GM23338 (cell line): Measurements from ENCODE around the gene GNAO1. TPM values are rescaled to one million over a fixed set of nuclear protein-coding genes. Genes with fewer than 3 reads are reported as not detected.

ENCODE experiments used
- ATAC-seq: fragments of 200-7000 bp; cut with Tn5 transposase; 3 replicates; pipeline ENCODE4 v1.9.1; 2020
- DNase-seq: peaks from one replicate; pipeline ENCODE4 v3.0.0-alpha.2; 2015; ENCODE audit warnings: low spot score
- H2AFZ ChIP-seq: fragments of 200-600 bp; sonication (generic); 2 replicates; pipeline ENCODE4 v1.8.0; 2016; ENCODE audit warnings: antibody characterized with exemption, mild to moderate bottlenecking, moderate library complexity
- H3F3A ChIP-seq: fragments of 200-600 bp; sonication (generic); replicated peaks from 2 replicates; pipeline ENCODE4 v1.8.0; 2017; ENCODE audit warnings: antibody characterized with exemption, mixed run types, low read depth
- H3K27ac ChIP-seq: fragments of 200-600 bp; sonication (generic); 2 replicates; pipeline ENCODE4 v1.6.1; 2016; ENCODE audit warnings: low read depth
- H3K27me3 ChIP-seq: fragments of 200-600 bp; sonication (generic); 2 replicates; pipeline ENCODE4 v1.8.0; 2016; ENCODE audit warnings: mild to moderate bottlenecking, mixed run types, moderate library complexity; ENCODE audit not compliant: insufficient read depth
- H3K36me3 ChIP-seq: fragments of 200-600 bp; sonication (generic); 2 replicates; pipeline ENCODE4 v1.8.0; 2016; ENCODE audit warnings: mild to moderate bottlenecking; ENCODE audit not compliant: insufficient read depth
- H3K4me1 ChIP-seq: fragments of 200-600 bp; sonication (generic); 2 replicates; pipeline ENCODE4 v1.8.0; 2016; ENCODE audit warnings: mild to moderate bottlenecking, moderate library complexity; ENCODE audit not compliant: insufficient read depth
- H3K4me2 ChIP-seq: fragments of 200-600 bp; sonication (generic); 2 replicates; pipeline ENCODE4 v1.7.1; 2017; ENCODE audit warnings: mixed run types
- H3K4me3 ChIP-seq: fragments of 200-600 bp; sonication (generic); 2 replicates; pipeline ENCODE4 v1.6.1; 2016; ENCODE audit warnings: mixed run types
- H3K79me2 ChIP-seq: fragments of 200-600 bp; sonication (generic); replicated peaks from 2 replicates; pipeline ENCODE4 v1.8.0; 2017; ENCODE audit warnings: mild to moderate bottlenecking; ENCODE audit not compliant: insufficient read depth
- H3K9me2 ChIP-seq: fragments of 200-600 bp; sonication (generic); 2 replicates; pipeline ENCODE4 v1.8.0; 2017; ENCODE audit not compliant: insufficient read depth
- H4K20me1 ChIP-seq: fragments of 200-600 bp; sonication (generic); replicated peaks from 2 replicates; pipeline ENCODE4 v1.8.0; 2017; ENCODE audit warnings: mild to moderate bottlenecking; ENCODE audit not compliant: insufficient read depth
- H3K27ac Mint-ChIP-seq: 2 replicates; pipeline ENCODE4 v1.8.0; 2020; ENCODE audit warnings: inconsistent platforms, mild to moderate bottlenecking, moderate library complexity, mixed read lengths
- H3K27me3 Mint-ChIP-seq: 3 replicates; pipeline ENCODE4 v1.8.0; 2022; ENCODE audit warnings: low read depth, mild to moderate bottlenecking, moderate library complexity, mixed read lengths, inconsistent platforms; ENCODE audit not compliant: insufficient read depth, poor library complexity
- H3K36me3 Mint-ChIP-seq: 3 replicates; pipeline ENCODE4 v1.8.0; 2021; ENCODE audit warnings: low read depth, mild to moderate bottlenecking, inconsistent platforms, moderate library complexity, mixed read lengths
- H3K4me1 Mint-ChIP-seq: 3 replicates; pipeline ENCODE4 v1.8.0; 2020; ENCODE audit warnings: mild to moderate bottlenecking, inconsistent platforms, mixed read lengths
- H3K4me3 Mint-ChIP-seq: 3 replicates; pipeline ENCODE4 v1.8.0; 2021; ENCODE audit warnings: moderate library complexity, mild to moderate bottlenecking, inconsistent platforms, mixed read lengths
- H3K9me3 Mint-ChIP-seq: 3 replicates; pipeline ENCODE4 v1.8.0; 2020; ENCODE audit warnings: moderate library complexity, mild to moderate bottlenecking, inconsistent platforms, mixed read lengths
- CREB1 ChIP-seq: fragments of 250-450 bp; sonication (Bioruptor Pico); IDR thresholded peaks from 2 replicates; pipeline ENCODE4 v1.5.0; 2020; ENCODE audit warnings: low read depth, mild to moderate bottlenecking, moderate library complexity
- EZH2 ChIP-seq: fragments of 200-600 bp; sonication (generic); IDR thresholded peaks from one replicate; pipeline ENCODE4 v1.8.0; 2017; ENCODE audit warnings: antibody characterized with exemption, mild to moderate bottlenecking, low read depth; ENCODE audit not compliant: unreplicated experiment
- JUNB ChIP-seq: IDR thresholded peaks from one replicate; pipeline ENCODE4 v1.6.1; 2016; ENCODE audit warnings: antibody characterized with exemption; ENCODE audit not compliant: unreplicated experiment
- NANOG ChIP-seq: IDR thresholded peaks from 2 replicates; pipeline ENCODE4 v1.6.1; 2016; ENCODE audit warnings: antibody characterized with exemption, borderline replicate concordance
- ZNF114 ChIP-seq: fragments of 250-450 bp; sonication (Bioruptor Pico); IDR thresholded peaks from 2 replicates; pipeline ENCODE4 v1.5.0; 2020; ENCODE audit warnings: mild to moderate bottlenecking, moderate library complexity
- ZNF331 ChIP-seq: fragments of 250-450 bp; sonication (Bioruptor Pico); IDR thresholded peaks from 2 replicates; pipeline ENCODE4 v1.5.0; 2020; ENCODE audit warnings: low read depth, mild to moderate bottlenecking, moderate library complexity
- polyA plus RNA-seq: library from polyadenylated mRNA; unstranded; fragments of >200 nt; fragmentation: Nextera tagmentation; extraction: Ambion mirVana; gene quantifications from 2 replicates; pipeline ENCODE4 v1.2.1, GENCODE V29; 2016
- total RNA-seq: library from RNA; depleted of rRNA; stranded (reverse); fragments of >200 nt; shearing (Covaris generic); gene quantifications from 2 replicates; pipeline ENCODE4 v1.2.3, GENCODE V29; 2014
- TF ChIP-seq, protein P1 (sequence below): fragments of 250-450 bp; sonication (Bioruptor Pico); IDR thresholded peaks from 2 replicates; pipeline ENCODE4 v1.5.0; 2020; ENCODE audit warnings: mild to moderate bottlenecking, moderate library complexity
- TF ChIP-seq, protein P2 (sequence below): IDR thresholded peaks from 2 replicates; pipeline ENCODE4 v1.6.1; 2016; ENCODE audit warnings: antibody characterized with exemption
- TF ChIP-seq, protein P3 (sequence below): IDR thresholded peaks from one replicate; pipeline ENCODE4 v1.6.1; 2018; ENCODE audit warnings: antibody characterized with exemption; ENCODE audit not compliant: unreplicated experiment
- TF ChIP-seq, protein P4 (sequence below), 2 experiments: fragments of 200-600 bp in 1 of 2; sonication (generic) in 1 of 2; conservative IDR thresholded peaks; 2 replicates each; pipeline versions ENCODE4 v1.5.1 to v1.6.1; 2016 to 2017; ENCODE audit warnings: antibody characterized with exemption in 2 of 2, low read depth in 2 of 2, mild to moderate bottlenecking in 2 of 2, moderate library complexity in 1 of 2

Gene GNAO1
- total and polyA plus RNA-seq, 2 experiments from 2014 or later, result 6.5 to 24.8 TPM

DNA sequence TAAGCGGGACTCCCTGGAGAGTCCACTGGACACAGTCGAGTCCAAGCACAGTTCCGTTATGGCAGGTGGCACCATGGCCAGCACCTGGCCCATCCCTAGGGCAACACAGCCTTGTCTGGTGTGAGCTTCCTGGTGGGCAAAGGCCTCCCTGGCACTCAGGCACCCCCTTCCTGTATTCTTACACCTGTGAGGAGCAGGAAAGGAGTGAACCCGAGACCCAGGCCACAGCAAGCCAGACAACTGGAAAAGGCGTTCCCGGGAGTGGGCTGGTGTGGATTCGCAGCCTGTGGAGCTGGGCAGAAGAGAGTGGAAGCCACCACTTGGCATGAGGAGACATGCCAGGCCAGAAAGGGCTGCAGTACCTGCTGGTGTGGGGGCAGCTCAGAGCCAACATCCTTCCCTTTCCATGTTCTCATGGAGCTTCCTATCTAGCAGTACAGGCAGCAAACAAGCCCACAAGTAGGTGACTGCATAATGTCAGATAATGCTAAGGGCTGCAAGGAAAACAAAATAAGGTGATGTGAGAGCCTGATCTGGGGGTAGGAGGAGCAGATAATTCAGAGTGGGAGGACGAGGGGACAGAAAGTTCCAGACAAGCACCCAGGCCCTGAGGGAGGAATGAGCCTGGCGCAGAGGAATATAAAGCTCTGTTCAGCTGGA is 87.0 kb downstream of the GNAO1 start (continued):
- TF ChIP-seq NANOG, result no peak
- TF ChIP-seq, protein P1, sequence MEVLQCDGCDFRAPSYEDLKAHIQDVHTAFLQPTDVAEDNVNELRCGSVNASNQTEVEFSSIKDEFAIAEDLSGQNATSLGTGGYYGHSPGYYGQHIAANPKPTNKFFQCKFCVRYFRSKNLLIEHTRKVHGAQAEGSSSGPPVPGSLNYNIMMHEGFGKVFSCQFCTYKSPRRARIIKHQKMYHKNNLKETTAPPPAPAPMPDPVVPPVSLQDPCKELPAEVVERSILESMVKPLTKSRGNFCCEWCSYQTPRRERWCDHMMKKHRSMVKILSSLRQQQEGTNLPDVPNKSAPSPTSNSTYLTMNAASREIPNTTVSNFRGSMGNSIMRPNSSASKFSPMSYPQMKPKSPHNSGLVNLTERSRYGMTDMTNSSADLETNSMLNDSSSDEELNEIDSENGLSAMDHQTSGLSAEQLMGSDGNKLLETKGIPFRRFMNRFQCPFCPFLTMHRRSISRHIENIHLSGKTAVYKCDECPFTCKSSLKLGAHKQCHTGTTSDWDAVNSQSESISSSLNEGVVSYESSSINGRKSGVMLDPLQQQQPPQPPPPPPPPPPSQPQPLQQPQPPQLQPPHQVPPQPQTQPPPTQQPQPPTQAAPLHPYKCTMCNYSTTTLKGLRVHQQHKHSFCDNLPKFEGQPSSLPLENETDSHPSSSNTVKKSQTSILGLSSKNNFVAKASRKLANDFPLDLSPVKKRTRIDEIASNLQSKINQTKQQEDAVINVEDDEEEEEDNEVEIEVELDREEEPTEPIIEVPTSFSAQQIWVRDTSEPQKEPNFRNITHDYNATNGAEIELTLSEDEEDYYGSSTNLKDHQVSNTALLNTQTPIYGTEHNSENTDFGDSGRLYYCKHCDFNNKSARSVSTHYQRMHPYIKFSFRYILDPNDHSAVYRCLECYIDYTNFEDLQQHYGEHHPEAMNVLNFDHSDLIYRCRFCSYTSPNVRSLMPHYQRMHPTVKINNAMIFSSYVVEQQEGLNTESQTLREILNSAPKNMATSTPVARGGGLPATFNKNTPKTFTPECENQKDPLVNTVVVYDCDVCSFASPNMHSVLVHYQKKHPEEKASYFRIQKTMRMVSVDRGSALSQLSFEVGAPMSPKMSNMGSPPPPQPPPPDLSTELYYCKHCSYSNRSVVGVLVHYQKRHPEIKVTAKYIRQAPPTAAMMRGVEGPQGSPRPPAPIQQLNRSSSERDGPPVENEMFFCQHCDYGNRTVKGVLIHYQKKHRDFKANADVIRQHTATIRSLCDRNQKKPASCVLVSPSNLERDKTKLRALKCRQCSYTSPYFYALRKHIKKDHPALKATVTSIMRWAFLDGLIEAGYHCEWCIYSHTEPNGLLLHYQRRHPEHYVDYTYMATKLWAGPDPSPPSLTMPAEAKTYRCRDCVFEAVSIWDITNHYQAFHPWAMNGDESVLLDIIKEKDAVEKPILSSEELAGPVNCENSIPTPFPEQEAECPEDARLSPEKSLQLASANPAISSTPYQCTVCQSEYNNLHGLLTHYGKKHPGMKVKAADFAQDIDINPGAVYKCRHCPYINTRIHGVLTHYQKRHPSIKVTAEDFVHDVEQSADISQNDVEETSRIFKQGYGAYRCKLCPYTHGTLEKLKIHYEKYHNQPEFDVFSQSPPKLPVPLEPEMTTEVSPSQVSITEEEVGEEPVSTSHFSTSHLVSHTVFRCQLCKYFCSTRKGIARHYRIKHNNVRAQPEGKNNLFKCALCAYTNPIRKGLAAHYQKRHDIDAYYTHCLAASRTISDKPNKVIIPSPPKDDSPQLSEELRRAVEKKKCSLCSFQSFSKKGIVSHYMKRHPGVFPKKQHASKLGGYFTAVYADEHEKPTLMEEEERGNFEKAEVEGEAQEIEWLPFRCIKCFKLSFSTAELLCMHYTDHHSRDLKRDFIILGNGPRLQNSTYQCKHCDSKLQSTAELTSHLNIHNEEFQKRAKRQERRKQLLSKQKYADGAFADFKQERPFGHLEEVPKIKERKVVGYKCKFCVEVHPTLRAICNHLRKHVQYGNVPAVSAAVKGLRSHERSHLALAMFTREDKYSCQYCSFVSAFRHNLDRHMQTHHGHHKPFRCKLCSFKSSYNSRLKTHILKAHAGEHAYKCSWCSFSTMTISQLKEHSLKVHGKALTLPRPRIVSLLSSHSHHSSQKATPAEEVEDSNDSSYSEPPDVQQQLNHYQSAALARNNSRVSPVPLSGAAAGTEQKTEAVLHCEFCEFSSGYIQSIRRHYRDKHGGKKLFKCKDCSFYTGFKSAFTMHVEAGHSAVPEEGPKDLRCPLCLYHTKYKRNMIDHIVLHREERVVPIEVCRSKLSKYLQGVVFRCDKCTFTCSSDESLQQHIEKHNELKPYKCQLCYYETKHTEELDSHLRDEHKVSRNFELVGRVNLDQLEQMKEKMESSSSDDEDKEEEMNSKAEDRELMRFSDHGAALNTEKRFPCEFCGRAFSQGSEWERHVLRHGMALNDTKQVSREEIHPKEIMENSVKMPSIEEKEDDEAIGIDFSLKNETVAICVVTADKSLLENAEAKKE (CRISPR knock-in tag), result no peak

DNA sequence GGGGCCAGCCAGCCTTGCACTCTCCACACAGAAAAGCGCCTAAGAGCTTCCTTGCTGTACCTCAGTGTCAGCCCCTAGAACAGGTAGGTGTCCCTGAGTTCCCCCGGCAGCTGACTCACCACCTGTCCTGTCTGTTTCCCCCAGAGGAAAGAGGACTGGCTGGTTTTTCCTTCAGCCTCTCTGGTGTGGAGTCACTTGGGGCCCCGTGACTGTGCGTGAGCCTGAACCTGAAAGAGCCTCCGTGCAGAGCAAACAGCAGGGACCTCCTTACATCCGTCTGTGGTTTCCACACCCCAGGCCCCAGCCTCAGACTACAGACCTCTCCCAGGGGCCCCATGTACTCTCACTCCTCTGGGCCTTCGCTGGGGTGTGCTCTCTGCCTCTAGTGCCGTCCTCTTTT is 87.8 kb downstream of the GNAO1 start:
- ATAC-seq, result no peak
- Histone ChIP-seq H3K4me1 (peaks cover 38% of the 10 kb centered on the region), H3K4me2 (no peak overlapping the region), H3K4me3 (no peak overlapping the region), H3K27ac (no peak overlapping the region), H3K36me3 (no peaks in the 10 kb centered on the region), H3K79me2 (no peaks in the 10 kb centered on the region), H4K20me1 (no peaks in the 10 kb centered on the region), H3K9me2 (peaks cover 15% of the 10 kb centered on the region), H3K27me3 (no peaks in the 10 kb centered on the region), H2AFZ (no peak overlapping the region), H3F3A (0 out of 2 replicates have a peak, but pooled peaks cover 3% of the 10 kb centered on the region)
- peaks cover 68% of the 10 kb centered on the region for H3K4me1 Mint-ChIP-seq
- DNase-seq, result no peak
- H3K4me3 Mint-ChIP-seq, result no peak overlapping the region
- no peak overlapping the region for H3K27ac Mint-ChIP-seq
- peaks cover 10% of the 10 kb centered on the region for H3K9me3 Mint-ChIP-seq
- peaks cover 10% of the 10 kb centered on the region for H3K27me3 Mint-ChIP-seq
- TF ChIP-seq NANOG, result no peak
- no peak for TF ChIP-seq ZNF331 (CRISPR knock-in tag)
- TF ChIP-seq, protein P2, sequence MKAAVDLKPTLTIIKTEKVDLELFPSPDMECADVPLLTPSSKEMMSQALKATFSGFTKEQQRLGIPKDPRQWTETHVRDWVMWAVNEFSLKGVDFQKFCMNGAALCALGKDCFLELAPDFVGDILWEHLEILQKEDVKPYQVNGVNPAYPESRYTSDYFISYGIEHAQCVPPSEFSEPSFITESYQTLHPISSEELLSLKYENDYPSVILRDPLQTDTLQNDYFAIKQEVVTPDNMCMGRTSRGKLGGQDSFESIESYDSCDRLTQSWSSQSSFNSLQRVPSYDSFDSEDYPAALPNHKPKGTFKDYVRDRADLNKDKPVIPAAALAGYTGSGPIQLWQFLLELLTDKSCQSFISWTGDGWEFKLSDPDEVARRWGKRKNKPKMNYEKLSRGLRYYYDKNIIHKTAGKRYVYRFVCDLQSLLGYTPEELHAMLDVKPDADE, result no peak
- no peak for TF ChIP-seq EZH2
- TF ChIP-seq, protein P3, sequence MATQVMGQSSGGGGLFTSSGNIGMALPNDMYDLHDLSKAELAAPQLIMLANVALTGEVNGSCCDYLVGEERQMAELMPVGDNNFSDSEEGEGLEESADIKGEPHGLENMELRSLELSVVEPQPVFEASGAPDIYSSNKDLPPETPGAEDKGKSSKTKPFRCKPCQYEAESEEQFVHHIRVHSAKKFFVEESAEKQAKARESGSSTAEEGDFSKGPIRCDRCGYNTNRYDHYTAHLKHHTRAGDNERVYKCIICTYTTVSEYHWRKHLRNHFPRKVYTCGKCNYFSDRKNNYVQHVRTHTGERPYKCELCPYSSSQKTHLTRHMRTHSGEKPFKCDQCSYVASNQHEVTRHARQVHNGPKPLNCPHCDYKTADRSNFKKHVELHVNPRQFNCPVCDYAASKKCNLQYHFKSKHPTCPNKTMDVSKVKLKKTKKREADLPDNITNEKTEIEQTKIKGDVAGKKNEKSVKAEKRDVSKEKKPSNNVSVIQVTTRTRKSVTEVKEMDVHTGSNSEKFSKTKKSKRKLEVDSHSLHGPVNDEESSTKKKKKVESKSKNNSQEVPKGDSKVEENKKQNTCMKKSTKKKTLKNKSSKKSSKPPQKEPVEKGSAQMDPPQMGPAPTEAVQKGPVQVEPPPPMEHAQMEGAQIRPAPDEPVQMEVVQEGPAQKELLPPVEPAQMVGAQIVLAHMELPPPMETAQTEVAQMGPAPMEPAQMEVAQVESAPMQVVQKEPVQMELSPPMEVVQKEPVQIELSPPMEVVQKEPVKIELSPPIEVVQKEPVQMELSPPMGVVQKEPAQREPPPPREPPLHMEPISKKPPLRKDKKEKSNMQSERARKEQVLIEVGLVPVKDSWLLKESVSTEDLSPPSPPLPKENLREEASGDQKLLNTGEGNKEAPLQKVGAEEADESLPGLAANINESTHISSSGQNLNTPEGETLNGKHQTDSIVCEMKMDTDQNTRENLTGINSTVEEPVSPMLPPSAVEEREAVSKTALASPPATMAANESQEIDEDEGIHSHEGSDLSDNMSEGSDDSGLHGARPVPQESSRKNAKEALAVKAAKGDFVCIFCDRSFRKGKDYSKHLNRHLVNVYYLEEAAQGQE, result no peak
- no peak for TF ChIP-seq ZNF114 (CRISPR knock-in tag)
- TF ChIP-seq, protein P4, sequence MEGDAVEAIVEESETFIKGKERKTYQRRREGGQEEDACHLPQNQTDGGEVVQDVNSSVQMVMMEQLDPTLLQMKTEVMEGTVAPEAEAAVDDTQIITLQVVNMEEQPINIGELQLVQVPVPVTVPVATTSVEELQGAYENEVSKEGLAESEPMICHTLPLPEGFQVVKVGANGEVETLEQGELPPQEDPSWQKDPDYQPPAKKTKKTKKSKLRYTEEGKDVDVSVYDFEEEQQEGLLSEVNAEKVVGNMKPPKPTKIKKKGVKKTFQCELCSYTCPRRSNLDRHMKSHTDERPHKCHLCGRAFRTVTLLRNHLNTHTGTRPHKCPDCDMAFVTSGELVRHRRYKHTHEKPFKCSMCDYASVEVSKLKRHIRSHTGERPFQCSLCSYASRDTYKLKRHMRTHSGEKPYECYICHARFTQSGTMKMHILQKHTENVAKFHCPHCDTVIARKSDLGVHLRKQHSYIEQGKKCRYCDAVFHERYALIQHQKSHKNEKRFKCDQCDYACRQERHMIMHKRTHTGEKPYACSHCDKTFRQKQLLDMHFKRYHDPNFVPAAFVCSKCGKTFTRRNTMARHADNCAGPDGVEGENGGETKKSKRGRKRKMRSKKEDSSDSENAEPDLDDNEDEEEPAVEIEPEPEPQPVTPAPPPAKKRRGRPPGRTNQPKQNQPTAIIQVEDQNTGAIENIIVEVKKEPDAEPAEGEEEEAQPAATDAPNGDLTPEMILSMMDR (conservative IDR thresholded peaks at IDR 0.05; ENCODE audit: low read depth in 2 of 2), result no peak
- TF ChIP-seq JUNB, result no peak
- no peak for TF ChIP-seq CREB1 (CRISPR knock-in tag)
- peaks cover 33% of the 10 kb centered on the region for H3K36me3 Mint-ChIP-seq
